GM19043 (cell line): ENCODE results near the gene NRCAM.

Source experiments
- ATAC-seq: cut with Tn5 transposase; IDR thresholded peaks from one replicate; pipeline ENCODE4 v1.9.1; 2021; ENCODE audit warnings: low read depth; ENCODE audit not compliant: unreplicated experiment

NRCAM gene

DNA sequence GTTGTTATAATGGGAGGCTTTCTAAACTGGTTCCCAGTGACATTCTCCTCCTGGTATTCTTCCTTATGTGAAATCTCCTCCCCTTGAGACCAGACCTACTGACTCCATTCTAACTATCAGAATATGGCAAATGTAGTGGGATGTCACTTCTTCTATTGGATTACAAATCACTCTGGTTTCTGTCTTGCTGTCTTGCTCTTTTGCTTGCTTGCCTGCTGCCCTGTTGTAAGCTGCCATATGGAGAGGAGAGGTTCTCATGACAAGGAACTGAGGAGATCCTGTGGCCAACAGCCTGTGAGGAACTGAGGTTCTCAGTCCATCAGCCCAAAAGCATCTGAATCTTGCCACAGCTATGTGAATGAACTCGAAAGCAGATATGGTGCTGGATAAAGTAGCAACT is 4.7 kb upstream of the NRCAM start:
- ATAC-seq = no peak

DNA sequence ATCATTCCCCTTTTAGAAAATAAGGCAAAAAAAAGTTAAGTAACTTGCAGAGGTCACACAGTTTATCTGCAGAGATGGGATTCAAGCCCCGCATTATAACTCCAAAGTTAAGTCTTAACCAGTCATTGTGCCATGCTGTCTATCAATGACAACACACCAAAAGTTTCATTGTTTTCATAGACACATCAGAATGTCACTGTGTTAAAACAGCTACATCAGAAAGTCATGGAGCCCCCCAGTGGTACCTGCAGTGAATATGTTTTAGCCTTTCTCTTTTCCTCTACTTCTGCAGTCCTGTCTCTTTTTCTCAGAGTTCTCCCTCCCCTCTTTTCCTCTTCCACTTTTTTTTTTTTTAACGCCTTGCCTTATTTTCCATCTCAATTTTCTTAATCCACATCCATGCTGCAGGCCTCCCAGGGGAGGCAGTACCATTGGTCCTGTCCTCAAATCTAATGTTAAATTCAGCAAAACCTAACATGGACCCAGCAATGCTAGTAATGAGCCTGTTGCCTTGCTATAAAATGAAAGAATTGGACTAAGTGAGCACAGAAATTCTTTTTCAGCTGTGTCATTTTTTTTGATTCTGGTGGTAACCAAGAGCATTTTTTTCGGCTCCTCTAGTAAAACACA is 3.8 kb upstream of the NRCAM start:
- ATAC-seq = no peak

GRCh38 chr7:108457871-108458270 is 1.6 kb upstream of the NRCAM start:
- ATAC-seq = no peak

DNA sequence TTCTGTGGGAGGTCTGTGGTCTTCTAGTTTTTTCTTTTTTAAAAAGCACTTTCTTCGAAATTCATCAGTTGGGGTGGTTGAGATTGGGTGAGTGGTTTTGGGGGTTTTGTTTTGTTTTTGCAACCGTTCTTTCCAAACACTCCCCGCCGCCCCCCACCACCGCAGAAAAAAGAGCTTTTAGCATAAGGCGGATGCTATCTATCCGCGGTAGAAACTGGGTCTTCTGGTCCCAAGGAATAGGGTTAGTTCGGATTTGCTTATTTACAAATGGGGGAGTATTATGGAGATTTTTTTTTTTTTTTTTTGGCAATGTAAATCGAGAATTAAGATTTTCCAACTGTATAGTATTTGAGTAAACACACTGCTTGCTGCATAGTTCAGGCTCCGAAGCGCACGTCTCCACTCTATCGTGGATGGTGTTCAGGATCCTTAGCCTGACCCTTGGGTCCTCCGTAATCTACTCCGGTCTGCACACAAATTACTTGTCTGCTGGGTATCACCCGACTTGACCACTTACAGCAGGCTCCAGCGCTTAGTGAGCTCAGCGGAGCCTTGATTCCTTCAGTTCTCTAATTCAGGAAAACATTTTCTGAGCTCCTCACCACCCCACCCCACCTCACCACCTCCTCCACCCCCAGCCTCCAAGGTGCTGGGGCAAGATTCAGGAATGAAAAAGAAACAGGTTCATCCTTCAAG is 757 bp upstream of the NRCAM start:
- no peak for ATAC-seq

DNA sequence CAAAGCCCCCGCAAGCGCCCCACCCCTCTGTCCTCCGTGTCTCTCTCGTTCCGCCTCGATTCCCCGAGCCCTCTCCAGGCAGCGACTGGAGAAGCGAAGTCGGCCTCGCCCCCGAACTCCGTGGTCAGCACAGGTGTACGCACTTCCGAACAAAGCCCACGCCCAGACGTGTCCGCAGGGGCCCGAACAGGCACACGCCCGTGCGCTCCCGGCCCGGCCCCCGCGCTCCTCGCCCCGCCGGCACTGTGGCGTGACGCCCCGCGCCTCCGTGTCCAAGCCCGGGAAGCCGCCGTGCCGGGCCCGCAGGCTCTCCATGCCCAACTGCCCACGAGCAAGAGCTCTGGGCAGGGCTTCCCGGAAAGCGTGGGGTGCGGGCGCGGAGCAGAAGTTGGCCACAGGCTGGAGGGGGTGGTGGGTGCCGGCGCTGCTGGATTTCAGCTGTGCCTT is 662 bp downstream of the NRCAM start:
- no peak for ATAC-seq

DNA sequence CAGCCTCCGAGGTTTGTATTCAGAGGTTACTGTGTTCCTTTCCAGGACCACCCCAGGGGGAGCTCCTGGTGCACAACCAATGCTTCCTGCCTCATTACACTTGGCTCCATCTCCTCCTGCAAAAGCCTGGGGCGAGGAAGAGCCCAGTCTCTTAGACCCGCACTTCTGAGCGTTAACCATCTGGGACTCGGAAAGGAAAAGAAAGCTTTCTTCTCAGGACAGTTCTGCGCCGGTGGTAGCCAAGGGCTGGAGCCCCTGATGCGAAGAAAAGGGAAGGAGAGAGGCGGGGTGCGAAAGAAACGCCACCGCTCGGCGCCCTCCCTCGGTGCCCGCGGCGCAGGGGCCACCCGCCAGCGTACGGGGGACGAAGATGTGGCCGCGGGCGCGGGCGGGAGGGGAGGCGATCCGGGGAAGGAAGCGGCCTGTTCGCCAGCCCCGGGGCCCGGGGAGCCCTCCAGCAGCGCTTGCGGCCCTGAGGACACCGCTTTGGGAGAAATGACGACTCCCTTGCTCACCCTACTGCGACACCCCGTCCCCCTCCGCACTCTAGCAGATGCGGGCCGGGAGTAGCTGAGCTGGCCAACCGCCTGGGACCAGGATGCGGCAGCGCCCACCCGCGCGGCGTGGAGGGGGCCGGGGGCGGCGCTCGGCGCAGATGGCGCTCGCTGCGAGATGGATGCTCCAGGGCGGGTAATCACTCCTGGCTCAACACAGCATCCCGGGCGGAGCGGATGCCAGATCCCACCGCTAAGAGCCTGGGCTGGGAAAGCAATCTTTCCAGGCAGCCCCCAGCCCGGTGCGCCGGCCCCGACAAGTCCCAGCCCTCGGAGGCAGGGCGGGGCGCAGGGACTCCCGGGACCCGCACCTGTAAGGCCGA is 1.3 kb downstream of the NRCAM start:
- no peak for ATAC-seq

DNA sequence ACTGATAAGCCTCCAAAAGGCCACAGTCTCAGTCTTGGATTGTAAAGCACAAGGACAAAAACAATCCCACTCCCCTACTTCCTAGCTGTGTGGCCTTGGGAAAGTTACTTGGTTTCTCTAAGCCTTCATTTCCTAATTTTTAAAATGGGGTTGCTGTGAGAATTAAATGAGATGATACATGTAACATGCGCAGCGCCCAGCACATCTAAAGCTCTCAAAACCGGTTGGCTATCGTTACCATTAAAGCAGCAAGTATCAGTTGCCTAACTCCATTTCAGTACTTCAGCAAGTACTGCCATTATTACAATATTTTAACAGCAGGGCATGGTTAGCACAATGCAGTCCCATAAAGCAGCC is 1.9 kb downstream of the NRCAM start:
- ATAC-seq = no peak

DNA sequence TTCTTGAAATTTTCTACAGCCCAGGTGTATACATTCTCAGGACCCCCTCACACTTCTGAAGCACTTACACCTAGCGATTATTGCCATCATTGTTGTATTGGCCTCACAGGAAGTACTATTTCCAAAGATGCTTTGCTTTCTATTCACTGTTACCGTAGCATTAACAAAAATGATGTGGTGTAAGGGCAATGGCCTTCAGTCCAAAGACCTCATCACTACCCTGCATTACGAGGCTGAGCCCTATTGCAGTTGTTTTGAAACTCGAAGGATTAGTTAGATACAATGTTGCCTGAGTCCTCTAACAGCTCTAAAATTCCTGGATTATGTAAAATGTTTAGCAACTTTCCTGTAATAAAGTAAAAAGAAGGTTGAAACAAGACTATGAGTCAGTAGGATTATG is 2.9 kb downstream of the NRCAM start:
- no peak for ATAC-seq

DNA sequence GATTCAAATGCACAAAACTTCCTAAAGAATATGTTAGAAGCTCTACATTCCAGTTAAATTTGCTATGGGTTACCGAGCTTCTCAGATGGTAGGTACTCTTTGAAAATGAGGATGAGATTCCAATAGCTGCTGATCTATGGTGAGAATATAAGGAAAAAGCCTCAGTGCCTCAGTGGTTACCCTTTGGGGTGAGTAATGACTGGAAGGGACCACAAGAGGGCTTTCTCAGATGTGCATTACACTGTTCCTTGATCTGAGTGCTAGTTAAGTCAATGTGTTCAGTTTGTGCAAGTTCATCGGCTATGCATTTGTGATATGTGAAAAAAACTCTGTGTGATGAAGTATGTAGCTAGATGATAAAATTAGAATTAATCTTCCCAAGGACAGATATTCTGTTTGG is 3.5 kb downstream of the NRCAM start:
- ATAC-seq = no peak

DNA sequence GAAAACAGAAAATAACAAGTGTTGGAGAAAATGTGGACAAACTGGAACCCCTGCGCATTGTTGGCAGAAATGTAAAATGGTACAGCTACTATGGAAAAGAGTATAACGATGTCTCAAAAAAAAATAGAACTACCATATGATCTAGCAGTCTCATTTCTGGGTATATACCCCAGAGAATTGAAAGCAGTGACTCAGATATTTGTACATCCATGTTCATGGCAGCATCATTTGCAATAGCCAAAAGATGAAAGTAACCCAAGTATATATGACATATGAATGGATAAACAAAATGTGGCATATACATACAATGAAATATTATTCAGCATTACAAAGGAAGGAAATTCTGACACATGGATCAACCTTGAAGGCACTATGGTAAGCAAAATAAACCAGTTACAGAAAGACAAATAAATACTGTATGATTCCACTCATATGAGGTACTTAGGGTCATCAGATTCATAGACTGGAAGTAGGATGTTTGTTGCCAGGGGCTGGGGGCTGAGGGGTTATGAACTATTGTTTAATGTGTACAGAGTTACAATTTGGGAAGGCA is 4.9 kb downstream of the NRCAM start:
- no peak for ATAC-seq

- no peak for ATAC-seq
These were observed 6.1 kb downstream of the NRCAM start for GRCh38 chr7:108450160-108450559.

GRCh38 chr7:108449521-108449920 is 6.7 kb downstream of the NRCAM start:
- ATAC-seq = no peak

GRCh38 chr7:108448584-108449505 is 7.4 kb downstream of the NRCAM start:
- no peak for ATAC-seq

GRCh38 chr7:108442039-108442568 is 14.1 kb downstream of the NRCAM start:
- no peak for ATAC-seq

- no peak for ATAC-seq
These were observed 14.8 kb downstream of the NRCAM start for GRCh38 chr7:108441392-108441955.

GRCh38 chr7:108440613-108441012 is 15.6 kb downstream of the NRCAM start:
- no peak for ATAC-seq

DNA sequence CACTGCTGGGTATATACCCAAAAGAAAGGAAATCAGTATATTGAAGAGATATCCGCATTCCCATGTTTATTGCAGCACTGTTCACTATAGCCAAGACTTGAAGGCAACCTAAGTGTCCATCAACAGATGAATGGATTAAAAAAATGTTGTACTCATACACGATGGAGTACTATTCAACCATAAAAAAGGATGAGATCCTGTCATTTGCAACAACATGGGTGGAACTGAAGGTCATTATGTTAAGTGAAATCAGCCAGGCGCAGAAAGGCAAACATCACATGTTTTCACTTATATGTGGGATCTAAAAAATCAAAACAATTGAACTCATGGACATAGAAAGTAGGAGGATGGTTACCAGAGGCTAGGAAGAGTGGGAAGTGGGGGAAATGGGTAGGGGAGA is 19.3 kb downstream of the NRCAM start:
- no peak for ATAC-seq

DNA sequence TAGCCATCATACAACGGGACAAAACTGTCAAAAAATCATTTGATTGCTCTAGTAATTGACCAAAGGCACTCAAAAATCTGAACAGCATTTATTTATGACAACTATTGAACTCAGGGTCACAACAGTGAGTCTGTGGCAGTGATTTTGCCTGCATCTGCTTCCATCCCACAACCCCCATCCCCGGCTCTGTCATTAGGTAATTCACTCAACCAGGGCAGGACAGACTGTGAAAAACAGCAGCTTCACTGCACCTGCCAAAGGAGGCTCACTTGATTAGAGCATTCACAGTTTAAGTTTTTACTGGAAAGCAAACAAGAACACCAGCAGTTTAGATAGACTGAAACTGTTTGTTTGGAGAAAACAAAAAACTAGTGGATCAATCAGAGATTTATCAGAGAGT is 22.2 kb downstream of the NRCAM start:
- no peak for ATAC-seq

- ATAC-seq = no peak
These were observed 25.1 kb downstream of the NRCAM start for GRCh38 chr7:108431099-108431498.

DNA sequence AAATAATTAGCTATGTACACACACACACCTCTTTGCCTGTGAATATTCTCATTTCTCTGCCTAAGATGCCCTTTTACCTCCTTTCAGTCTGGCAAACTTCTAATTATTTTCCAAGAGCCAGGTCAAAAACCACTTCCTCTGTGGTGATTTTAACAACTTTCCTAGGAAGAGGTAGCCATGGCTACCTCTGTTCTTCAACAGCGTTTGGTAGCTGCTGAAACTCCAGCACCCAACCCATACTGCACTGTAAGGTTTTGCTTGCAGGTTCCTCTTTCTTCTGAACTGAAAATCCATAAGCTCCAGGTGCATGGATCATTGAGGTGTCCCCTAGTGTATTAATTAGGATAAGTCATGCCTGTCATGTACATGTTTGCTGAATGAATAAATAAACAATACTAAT is 25.6 kb downstream of the NRCAM start:
- ATAC-seq = no peak
